Hematopoietic multipotent progenitor cell treated with erythropoietin and hydrocortisone succinate and interleukin-3 and kit ligand, for 8 days (in vitro differentiated cells): ENCODE results near the gene CLASP1.
"Not testable (repeated sequence)": the region's sequence is repeated elsewhere in the genome, so short reads cannot be mapped to it uniquely, and the experiment has no call there.

Source experiments
- DNase-seq: peaks from one replicate; pipeline ENCODE4 v3.0.0-alpha.2; 2015

The CLASP1 gene

GRCh38 chr2:121459291-121459690, 190.0 kb downstream of the CLASP1 start:
- no peak for DNase-seq

GRCh38 chr2:121456325-121456724, 192.9 kb downstream of the CLASP1 start:
- no peak for DNase-seq

GRCh38 chr2:121455446-121455845, 193.8 kb downstream of the CLASP1 start:
- peak; percentile 71 for DNase-seq

GRCh38 chr2:121454549-121455090, 194.6 kb downstream of the CLASP1 start:
- no peak for DNase-seq

GRCh38 chr2:121451398-121451797, 197.9 kb downstream of the CLASP1 start:
- DNase-seq, result no peak

- DNase-seq, result no peak
Observed at GRCh38 chr2:121450301-121450700, 199.0 kb downstream of the CLASP1 start.

- DNase-seq, result no peak
Observed at GRCh38 chr2:121446647-121447241, 202.5 kb downstream of the CLASP1 start.

GRCh38 chr2:121442889-121443288, 206.4 kb downstream of the CLASP1 start:
- DNase-seq, result no peak

- not testable (repeated sequence) for DNase-seq
Observed at GRCh38 chr2:121438290-121438689, 211.0 kb downstream of the CLASP1 start.

GRCh38 chr2:121436918-121437317, 212.3 kb downstream of the CLASP1 start:
- no peak for DNase-seq

GRCh38 chr2:121435790-121436189, 213.5 kb downstream of the CLASP1 start:
- DNase-seq, result no peak

- DNase-seq, result no peak
Observed at GRCh38 chr2:121431214-121431613, 218.0 kb downstream of the CLASP1 start.

- no peak for DNase-seq
Observed at GRCh38 chr2:121429927-121430520, 219.2 kb downstream of the CLASP1 start.

- DNase-seq, result peak; percentile 4
Observed at GRCh38 chr2:121429119-121429903, 220.0 kb downstream of the CLASP1 start.

GRCh38 chr2:121427187-121427689, 222.0 kb downstream of the CLASP1 start:
- no peak for DNase-seq

- DNase-seq, result no peak
Observed at GRCh38 chr2:121420486-121420885, 228.8 kb downstream of the CLASP1 start.

- DNase-seq, result no peak
Observed at GRCh38 chr2:121419081-121419699, 230.1 kb downstream of the CLASP1 start.

GRCh38 chr2:121418494-121419058, 230.7 kb downstream of the CLASP1 start:
- DNase-seq, result no peak

- no peak for DNase-seq
Observed at GRCh38 chr2:121417826-121418225, 231.4 kb downstream of the CLASP1 start.

- DNase-seq, result no peak
Observed at GRCh38 chr2:121415727-121416126, 233.5 kb downstream of the CLASP1 start.

- DNase-seq, result no peak
Observed at GRCh38 chr2:121412349-121412748, 236.9 kb downstream of the CLASP1 start.

- DNase-seq, result no peak
Observed at GRCh38 chr2:121409966-121410365, 239.3 kb downstream of the CLASP1 start.

- no peak for DNase-seq
Observed at GRCh38 chr2:121409388-121409787, 239.9 kb downstream of the CLASP1 start.
